Activated CD4-positive, CD25-positive, alpha-beta regulatory T cell treated with anti-CD3 and anti-CD28 coated beads, Interleukin-2, amount 50 U/mL, for 24 hours (primary cell): ENCODE data around the gene ARX.

Experiments
- ATAC-seq, 2 donors: fragments of 150-1000 bp; cut with Tn5 transposase; one replicate each; pipeline ENCODE4 v1.10.0; 2021; ENCODE audit warnings: mild to moderate bottlenecking in 1 of 2, moderate library complexity in 1 of 2

The ARX gene

DNA sequence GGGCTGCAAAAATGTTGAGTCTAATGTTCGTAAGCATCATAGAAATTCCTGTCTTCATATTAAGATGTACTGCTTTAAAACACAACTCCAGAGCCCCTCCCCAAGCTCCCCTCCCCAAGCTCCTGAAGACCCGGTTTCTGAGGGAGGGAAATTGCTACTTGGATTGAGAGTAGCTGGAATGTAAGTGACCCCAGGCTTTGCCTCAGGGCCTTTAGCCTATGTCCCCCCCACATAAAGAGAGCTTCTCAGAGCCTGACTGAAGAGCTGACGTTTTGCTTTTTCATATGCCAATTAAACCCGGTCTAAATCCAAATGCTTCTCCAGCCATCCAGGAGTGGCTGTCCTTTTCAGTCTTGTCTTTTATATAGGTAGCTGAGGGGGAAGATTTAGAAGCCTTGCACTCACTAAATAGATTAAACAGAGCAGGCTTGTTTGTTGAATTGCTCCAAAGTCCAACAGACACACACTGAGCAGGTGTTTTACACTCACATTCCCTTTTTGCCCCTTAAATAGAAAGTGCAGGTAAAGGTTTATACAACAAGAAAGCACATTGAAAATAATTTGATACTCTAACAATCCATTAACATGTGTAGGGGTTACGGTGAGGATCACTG is 19.6 kb downstream of the ARX start:
- ATAC-seq, result no peak

DNA sequence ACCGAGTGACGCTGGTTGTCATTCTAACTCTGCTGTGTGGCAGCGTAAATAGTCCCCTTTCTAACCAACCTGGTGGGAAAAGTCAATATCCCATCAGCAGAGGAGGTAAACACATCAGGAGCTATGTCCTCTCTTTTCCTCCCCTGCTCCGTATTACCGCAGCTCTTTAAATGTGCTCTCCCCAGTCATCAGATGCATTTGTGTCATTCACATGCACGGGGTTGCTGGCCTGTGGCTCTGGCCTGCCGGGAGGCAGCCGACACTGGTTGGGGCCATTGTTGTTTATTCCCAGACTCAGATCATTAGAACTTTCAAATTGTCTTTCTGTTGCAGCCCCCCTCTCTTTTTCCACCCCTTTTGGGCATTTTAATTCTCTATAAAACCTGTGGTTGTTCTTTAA is 21.9 kb downstream of the ARX start:
- no peak for ATAC-seq

DNA sequence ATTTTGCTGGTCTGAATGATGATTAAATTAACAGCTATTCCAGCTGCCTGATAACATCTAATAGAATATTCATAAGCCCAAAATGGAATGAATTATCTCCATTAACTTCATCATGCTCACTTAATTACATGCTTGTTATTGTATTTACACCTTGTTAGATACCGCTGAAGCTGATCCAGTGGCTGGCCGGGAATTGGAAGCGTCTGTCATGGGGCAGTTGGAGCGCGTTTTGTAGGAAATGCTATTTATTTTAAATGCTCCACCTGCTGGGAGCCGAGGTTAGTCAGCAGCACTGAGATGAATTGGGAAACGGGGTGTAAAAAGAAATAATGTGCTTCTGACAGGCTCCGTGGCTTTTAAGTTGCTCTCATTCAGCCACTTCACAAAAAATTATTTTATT is 25.2 kb downstream of the ARX start:
- ATAC-seq, result no peak

DNA sequence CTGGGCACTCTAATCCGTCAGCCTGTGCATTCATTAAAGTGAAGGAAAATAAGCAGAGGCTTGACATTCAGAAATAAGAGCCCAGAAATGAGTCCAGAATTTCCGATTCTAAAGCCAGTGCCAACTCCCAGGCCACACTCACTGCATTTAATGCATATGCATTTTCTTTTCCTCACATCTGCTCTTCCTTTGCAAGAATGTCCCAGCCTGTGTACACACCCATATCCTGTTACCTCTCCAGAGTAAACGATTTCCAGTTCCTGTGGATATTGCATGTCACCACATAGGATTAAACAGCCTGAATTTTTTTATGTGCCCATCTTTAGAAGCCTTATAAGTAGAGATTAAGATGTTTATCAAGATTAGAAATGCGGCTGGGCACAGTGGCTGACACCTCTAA is 27.5 kb downstream of the ARX start:
- ATAC-seq, result no peak

DNA sequence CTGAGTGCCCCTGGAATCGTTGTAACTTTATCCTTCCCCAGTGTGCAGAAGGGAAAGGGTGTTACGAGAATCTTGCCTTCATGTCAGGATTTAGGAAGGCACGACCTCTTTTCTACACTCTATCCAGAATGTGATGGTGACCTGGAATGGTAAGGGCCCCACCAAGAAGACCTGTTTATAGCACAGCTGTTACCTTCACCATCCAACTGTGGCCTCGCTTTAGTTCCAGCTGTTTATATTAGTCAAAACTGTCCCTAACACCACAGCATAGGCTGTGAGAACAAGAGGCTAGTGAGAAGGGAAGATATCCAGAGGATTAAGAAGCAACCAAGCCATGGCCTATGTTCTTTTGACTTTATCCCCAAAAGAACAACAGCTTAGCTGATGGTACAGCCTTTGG is 28.0 kb downstream of the ARX start:
- no peak for ATAC-seq

DNA sequence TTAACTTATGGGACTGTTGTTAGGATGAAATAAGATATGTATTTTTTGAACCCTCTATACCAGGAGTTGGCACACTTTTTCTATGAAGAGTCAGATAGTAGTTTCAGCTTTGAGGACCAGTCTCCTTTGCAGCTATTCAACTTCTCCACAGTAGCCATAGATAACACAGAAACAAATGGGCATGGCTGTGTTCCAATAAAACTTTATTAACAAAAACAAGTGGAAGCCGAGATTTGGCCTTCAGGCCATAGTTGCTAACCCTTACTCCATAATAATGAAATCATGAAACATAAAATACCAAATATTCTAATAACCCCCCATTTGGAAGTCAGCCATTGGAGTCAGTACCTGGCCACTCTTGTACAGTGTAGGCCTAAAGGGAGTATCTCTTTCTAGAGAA is 30.6 kb downstream of the ARX start:
- no peak for ATAC-seq

DNA sequence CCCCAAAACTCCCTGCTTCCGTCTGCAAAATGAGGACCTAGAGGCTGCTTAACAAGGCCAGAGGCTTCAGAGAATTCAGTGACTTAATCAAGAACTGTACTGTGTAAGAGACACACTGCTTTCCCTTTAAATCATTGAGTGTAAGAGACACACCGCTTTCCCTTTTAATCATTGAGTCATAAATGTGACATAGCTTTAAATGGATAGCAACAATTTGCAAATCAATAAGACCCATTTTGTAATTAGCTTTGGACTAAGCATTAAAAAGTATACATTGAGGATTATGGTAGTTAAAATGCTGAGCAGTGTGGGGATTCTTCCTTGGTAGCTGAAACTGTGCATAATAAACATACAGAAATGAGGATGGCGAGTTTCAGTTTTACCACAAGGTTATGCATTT is 31.8 kb downstream of the ARX start:
- no peak for ATAC-seq

DNA sequence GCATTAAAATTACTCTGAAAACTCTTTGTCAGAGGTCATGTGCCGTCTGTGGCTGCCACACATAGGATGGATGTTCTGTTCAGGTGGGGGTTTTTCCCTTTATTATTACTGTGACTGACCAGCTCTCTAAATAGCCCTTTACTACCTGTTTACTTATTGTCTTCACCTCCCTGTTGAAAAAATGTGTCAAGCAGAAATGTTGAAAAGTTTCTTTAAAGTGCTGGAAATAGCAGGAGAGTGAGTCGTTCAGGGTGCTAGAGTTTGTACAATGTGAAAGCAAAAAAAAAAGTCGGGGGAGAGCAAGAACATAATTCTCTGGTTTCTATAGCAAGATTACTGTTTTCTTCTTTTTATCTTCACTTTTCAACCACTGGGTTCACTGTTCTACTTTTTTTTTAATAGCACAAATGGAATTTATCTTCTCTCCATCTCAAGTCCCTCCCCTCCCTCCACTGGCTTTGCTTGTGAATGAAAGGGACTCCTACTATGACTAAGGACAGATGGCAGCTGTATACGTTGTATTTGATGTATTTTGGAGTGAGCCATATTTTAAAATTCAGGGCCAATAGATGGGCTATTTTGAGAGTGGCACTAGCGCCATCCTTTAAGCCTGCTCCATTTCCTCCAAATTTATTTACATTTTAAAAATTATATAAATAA is 33.3 kb downstream of the ARX start:
- no peak for ATAC-seq

DNA sequence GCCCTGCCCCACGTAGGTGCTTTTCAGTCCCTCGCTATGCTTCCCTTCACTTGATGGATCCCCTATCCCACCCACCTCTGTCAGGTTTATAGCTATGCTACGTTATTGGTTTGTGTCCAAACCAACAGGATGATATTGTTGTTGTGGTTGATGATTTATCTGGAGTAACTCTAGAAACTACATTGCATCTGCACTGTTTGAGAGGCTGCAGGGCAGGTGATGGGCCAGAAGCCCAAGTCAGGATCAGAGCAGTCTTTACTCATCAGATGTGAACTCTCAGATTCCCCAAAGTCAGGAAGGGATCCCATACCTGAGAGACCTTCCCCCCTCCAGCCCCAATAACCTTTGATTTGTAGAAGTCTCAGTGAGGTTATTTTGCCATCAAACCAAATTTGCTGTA is 34.7 kb downstream of the ARX start:
- ATAC-seq, result no peak

DNA sequence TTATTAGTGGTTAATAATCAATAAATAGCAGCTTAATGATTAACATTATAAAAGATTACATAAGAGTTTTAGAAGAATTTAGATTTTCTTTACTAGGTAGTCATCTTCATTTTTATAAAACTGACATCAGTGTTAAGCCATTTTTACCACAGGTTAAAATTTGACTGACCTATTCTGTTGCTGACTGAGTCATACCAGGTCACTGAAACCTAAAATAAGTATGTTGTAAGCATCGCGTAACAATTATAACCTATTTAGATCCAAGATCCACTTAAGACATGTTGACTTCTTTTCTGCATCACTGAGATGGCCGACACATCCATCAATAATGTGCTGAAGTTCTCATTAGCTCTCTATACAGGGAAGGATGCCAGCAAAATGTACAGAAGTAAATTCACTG is 36.7 kb downstream of the ARX start:
- no peak for ATAC-seq

DNA sequence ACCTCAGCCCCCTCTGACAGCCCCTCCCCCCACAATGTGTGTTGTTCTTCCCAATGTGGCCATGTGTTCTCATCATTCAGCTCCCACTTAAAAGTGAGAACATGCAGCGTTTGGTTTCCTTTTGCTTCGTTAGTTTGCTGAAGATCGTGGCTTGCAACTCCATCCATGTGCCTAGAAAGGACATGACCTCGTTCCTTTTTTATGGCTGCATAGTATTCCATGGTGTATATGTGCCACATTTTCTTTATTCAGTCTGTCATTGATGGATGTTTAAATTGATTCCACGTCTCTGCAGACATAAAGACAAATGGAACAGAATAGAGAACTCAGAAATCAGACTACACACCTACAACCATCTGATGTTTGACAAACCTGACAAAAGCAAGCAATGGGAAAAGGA is 46.0 kb downstream of the ARX start:
- ATAC-seq, result no peak

DNA sequence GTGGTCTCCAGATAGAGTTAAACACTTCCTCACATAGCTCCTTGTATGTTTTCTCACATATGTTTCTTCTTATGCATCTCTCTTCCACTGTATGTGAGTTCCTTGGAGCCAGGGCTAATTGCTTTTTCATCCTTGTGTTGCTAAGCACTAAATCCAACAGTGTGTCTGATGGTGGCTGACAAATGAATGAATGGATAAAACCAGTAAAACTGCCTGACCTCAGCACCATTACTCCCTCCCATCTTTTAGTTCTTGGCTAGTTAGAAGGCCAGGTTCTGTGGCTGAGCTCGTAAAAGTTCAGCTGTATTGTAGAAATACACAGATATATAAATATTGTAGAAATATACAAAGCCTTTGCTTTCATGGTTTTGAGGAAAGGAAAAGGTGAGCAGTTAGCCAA is 50.4 kb downstream of the ARX start:
- no peak for ATAC-seq

DNA sequence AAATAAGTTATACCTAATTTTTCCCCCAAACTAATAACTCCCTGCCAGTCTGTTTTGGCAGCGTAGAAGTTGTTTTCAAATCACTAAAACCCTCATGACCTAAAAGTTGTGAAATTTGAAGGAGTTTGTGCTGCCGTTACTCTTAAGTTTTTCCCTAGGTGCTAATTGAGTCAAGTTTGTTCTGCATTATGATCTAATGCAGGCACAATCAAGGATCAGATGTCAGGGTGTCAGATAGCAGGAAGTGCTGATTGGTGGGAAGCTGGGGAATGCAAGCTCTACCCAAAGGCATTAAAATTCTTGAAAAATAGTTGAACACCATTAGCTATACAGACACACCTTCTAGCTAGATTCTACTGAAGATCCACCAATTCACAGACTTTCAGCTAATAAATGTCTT is 51.9 kb downstream of the ARX start:
- ATAC-seq, result no peak

DNA sequence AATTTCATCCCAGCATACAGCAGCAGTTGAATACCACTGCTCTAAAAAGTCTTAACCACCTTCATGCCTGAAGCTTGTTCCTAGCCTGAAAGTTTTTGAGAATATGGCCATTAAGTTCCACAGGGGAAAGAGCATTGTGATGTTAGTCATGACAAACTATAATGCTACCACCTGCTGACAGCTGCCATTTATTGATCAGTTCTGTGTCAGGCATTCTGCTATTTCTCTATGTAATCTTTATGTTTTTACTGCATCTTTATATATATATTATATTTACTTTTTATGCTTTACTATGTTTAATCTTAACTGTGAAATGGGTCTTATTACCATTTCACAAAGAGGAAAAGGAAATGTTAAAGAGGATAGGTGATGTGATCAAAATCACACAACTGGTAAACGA is 54.0 kb downstream of the ARX start:
- ATAC-seq, result no peak

DNA sequence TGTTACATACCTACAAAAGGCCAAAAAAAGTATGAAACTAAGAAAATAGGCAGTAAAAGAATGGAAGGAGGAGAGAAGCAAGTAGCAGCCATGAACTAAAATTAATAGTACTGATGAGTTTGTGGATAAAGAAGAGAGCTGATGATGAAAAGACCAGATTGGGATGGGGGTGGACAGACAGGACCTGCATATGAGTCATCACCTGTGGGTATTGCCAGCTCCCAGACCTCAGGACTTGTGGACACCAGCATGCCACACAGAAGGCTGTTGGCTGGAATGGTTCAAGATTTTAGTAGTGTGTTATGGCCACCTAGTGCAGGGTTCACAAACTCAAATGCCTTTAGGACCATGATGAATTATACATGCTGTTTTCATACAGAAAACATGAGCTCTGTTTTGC is 58.9 kb downstream of the ARX start:
- ATAC-seq, result no peak

DNA sequence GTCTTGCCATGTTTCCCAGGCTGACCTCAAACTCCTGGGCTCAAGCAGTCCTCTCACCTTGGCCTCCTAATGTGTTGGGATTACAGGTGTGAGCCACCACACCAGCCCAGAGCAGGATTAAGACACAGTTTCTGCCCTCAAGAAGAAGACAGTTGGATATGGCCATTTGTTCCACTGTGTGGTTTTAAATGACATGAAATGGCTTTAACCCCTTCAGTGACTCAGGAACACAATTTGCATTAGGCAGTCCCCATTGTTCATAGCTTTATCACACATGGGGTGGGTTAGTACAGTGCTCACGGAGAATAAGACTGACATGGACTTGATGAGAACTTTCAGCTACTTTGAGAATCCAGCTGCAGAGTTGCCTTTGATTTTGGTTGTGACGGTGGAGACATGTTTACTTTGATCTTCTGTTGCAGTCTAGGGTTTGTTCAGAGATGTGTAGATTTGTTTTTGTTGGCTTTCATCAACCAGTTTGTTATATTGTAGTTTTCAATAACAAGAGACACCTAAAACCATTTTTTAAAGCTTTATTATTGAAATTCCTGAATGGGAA is 60.3 kb downstream of the ARX start:
- ATAC-seq, result no peak

DNA sequence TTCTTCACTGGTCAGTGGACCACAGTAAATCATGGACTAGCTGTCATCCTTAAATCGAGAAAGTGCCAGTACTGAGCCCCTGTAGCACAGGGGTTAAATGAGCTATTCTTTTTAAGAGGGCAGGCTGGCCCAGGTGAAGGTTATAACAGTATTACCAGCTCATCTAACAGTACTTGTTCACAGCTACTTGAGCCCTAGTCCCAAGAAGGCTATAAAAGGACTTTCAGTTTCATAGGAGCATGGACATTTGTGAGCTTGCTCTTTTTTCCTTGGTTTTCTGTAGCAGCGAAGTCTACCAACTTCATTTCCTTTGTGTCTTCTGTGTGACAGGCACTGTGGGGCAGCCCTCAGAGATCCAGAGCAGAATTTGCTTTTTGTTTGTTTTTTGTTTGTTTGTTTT is 61.0 kb downstream of the ARX start:
- ATAC-seq, result no peak
